ENCODE results near the gene TMEM219.

Gene TMEM219

GRCh38 chr16:30003670-30004423, 42.0 kb downstream of the TMEM219 start:
- Histone ChIP-seq H2AFZ (ENCODE audit: low read length) (no peak overlapping the region), H2BK5ac (ENCODE audit: low read length) (peak overlapping the region; percentile 39), H3K23ac (ENCODE audit: low read depth, low read length, poor library complexity) (no peak overlapping the region), H3K4ac (ENCODE audit: low read length) (peak overlapping the region; percentile 53), H2AK5ac (ENCODE audit: low read depth, low read length) (peak overlapping the region; percentile 46), H3K18ac (ENCODE audit: low read length) (no peak overlapping the region), H3K4me1 (ENCODE audit: control insufficient read depth in 2 of 2, insufficient read depth in 1 of 2, low read depth in 1 of 2, low read length in 2 of 2) (no peaks in the 10 kb centered on the region), H4K91ac (ENCODE audit: low read depth, low read length, poor library complexity) (no peak overlapping the region), H3K14ac (ENCODE audit: low read length) (no peak overlapping the region), H3K79me1 (ENCODE audit: low read depth, low read length) (peaks cover 6% of the 10 kb centered on the region), H3K4me3 (ENCODE audit: low read length in 2 of 2) (no peak overlapping the region), H3K36me3 (replicated peaks in 1 of 2; ENCODE audit: control insufficient read depth in 2 of 2, insufficient read depth in 2 of 2, low read length in 2 of 2) (peaks cover 19 to 53% of the 10 kb centered on the region in 2 donors), H3K4me2 (ENCODE audit: insufficient read depth, low read length, poor library complexity, severe bottlenecking) (no peak overlapping the region), H2BK15ac (ENCODE audit: low read length) (no peak overlapping the region), H3K27me3 (ENCODE audit: control insufficient read depth in 3 of 3, insufficient read depth in 3 of 3, low read depth in 1 of 3, low read length in 3 of 3) (no peaks in the 10 kb centered on the region), H2BK12ac (ENCODE audit: low read length) (no peak overlapping the region), H3K27ac (replicated peaks; ENCODE audit: low read length) (no peak overlapping the region), H3K9ac (ENCODE audit: low read depth, low read length, poor library complexity) (peak overlapping the region; percentile 78), H2BK120ac (ENCODE audit: low read depth, low read length) (no peak overlapping the region), H4K8ac (ENCODE audit: low read depth, low read length) (no peak overlapping the region), H3K9me3 (replicated peaks in 1 of 2; ENCODE audit: control insufficient read depth in 2 of 2, insufficient read depth in 1 of 2, low read depth in 1 of 2, low read length in 2 of 2) (no peaks in the 10 kb centered on the region)
- DNase-seq (ENCODE audit: low spot score): no peak
- WGBS, 2 donors (ENCODE audit: extremely low coverage in 2 of 2, insufficient read length in 2 of 2, insufficient replicate concordance in 1 of 2): no CpG with 5 or more reads among the region's 17 CpGs

- Histone ChIP-seq H3K4me3 (ENCODE audit: low read length in 2 of 2) (no peak overlapping the region), H3K4ac (ENCODE audit: low read length) (peak overlapping the region; percentile 53), H2BK5ac (ENCODE audit: low read length) (peak overlapping the region; percentile 39), H3K14ac (ENCODE audit: low read length) (no peak overlapping the region), H3K4me1 (ENCODE audit: control insufficient read depth in 2 of 2, insufficient read depth in 1 of 2, low read depth in 1 of 2, low read length in 2 of 2) (no peaks in the 10 kb centered on the region), H2BK120ac (ENCODE audit: low read depth, low read length) (no peak overlapping the region), H3K23ac (ENCODE audit: low read depth, low read length, poor library complexity) (peak overlapping the region; percentile 73), H3K4me2 (ENCODE audit: insufficient read depth, low read length, poor library complexity, severe bottlenecking) (no peak overlapping the region), H2BK15ac (ENCODE audit: low read length) (no peak overlapping the region), H4K8ac (ENCODE audit: low read depth, low read length) (no peak overlapping the region), H3K27me3 (ENCODE audit: control insufficient read depth in 3 of 3, insufficient read depth in 3 of 3, low read depth in 1 of 3, low read length in 3 of 3) (no peaks in the 10 kb centered on the region), H3K9me3 (replicated peaks in 1 of 2; ENCODE audit: control insufficient read depth in 2 of 2, insufficient read depth in 1 of 2, low read depth in 1 of 2, low read length in 2 of 2) (no peaks in the 10 kb centered on the region), H2BK12ac (ENCODE audit: low read length) (no peak overlapping the region), H3K36me3 (replicated peaks in 1 of 2; ENCODE audit: control insufficient read depth in 2 of 2, insufficient read depth in 2 of 2, low read length in 2 of 2) (peaks cover 19 to 48% of the 10 kb centered on the region in 2 donors), H3K18ac (ENCODE audit: low read length) (no peak overlapping the region), H4K91ac (ENCODE audit: low read depth, low read length, poor library complexity) (no peak overlapping the region), H2AFZ (ENCODE audit: low read length) (no peak overlapping the region), H3K27ac (replicated peaks; ENCODE audit: low read length) (no peak overlapping the region), H3K9ac (ENCODE audit: low read depth, low read length, poor library complexity) (no peak overlapping the region), H3K79me1 (ENCODE audit: low read depth, low read length) (peaks cover 6% of the 10 kb centered on the region), H2AK5ac (ENCODE audit: low read depth, low read length) (peak overlapping the region; percentile 46)
- no CpG with 5 or more reads among the region's 19 CpGs for WGBS, 2 donors (ENCODE audit: extremely low coverage in 2 of 2, insufficient read length in 2 of 2, insufficient replicate concordance in 1 of 2)
- no peak for DNase-seq (ENCODE audit: low spot score)
Observed at GRCh38 chr16:30004424-30004776, 42.5 kb downstream of the TMEM219 start.

GRCh38 chr16:30004811-30005242, 42.9 kb downstream of the TMEM219 start:
- H4K8ac ChIP-seq (ENCODE audit: low read depth, low read length): no peak overlapping the region
- WGBS, 2 donors (ENCODE audit: extremely low coverage in 2 of 2, insufficient read length in 2 of 2, insufficient replicate concordance in 1 of 2): no CpG with 5 or more reads among the region's 11 CpGs
- H3K23ac ChIP-seq (ENCODE audit: low read depth, low read length, poor library complexity): peak overlapping the region; percentile 73
- H2BK120ac ChIP-seq (ENCODE audit: low read depth, low read length): no peak overlapping the region
- no peaks in the 10 kb centered on the region for H3K27me3 ChIP-seq (ENCODE audit: control insufficient read depth in 3 of 3, insufficient read depth in 3 of 3, low read depth in 1 of 3, low read length in 3 of 3)
- H3K4me2 ChIP-seq (ENCODE audit: insufficient read depth, low read length, poor library complexity, severe bottlenecking): no peak overlapping the region
- no peaks in the 10 kb centered on the region for H3K9me3 ChIP-seq (replicated peaks in 1 of 2; ENCODE audit: control insufficient read depth in 2 of 2, insufficient read depth in 1 of 2, low read depth in 1 of 2, low read length in 2 of 2)
- no peak for DNase-seq (ENCODE audit: low spot score)
- no peak overlapping the region for H3K4ac ChIP-seq (ENCODE audit: low read length)
- H3K18ac ChIP-seq (ENCODE audit: low read length): no peak overlapping the region
- peak overlapping the region; percentile 46 for H2AK5ac ChIP-seq (ENCODE audit: low read depth, low read length)
- no peak overlapping the region for H2BK15ac ChIP-seq (ENCODE audit: low read length)
- no peak overlapping the region for H3K27ac ChIP-seq (replicated peaks; ENCODE audit: low read length)
- H3K4me3 ChIP-seq (ENCODE audit: low read length in 2 of 2): no peak overlapping the region
- H3K14ac ChIP-seq (ENCODE audit: low read length): peak overlapping the region; percentile 8
- no peak overlapping the region for H4K91ac ChIP-seq (ENCODE audit: low read depth, low read length, poor library complexity)
- peaks cover 16 to 44% of the 10 kb centered on the region in 2 donors for H3K36me3 ChIP-seq (replicated peaks in 1 of 2; ENCODE audit: control insufficient read depth in 2 of 2, insufficient read depth in 2 of 2, low read length in 2 of 2)
- no peak overlapping the region for H2BK12ac ChIP-seq (ENCODE audit: low read length)
- peaks cover 0 to 1% of the 10 kb centered on the region in 2 donors for H3K4me1 ChIP-seq (ENCODE audit: control insufficient read depth in 2 of 2, insufficient read depth in 1 of 2, low read depth in 1 of 2, low read length in 2 of 2)
- H3K79me1 ChIP-seq (ENCODE audit: low read depth, low read length): peaks cover 6% of the 10 kb centered on the region
- H2AFZ ChIP-seq (ENCODE audit: low read length): no peak overlapping the region
- H3K9ac ChIP-seq (ENCODE audit: low read depth, low read length, poor library complexity): peak overlapping the region; percentile 70
- no peak overlapping the region for H2BK5ac ChIP-seq (ENCODE audit: low read length)

- no peak overlapping the region for H3K27ac ChIP-seq (replicated peaks; ENCODE audit: low read length)
- WGBS, 2 donors (ENCODE audit: extremely low coverage in 2 of 2, insufficient read length in 2 of 2, insufficient replicate concordance in 1 of 2): no CpG with 5 or more reads among the region's 35 CpGs
- H3K14ac ChIP-seq (ENCODE audit: low read length): no peak overlapping the region
- no peak overlapping the region for H2BK120ac ChIP-seq (ENCODE audit: low read depth, low read length)
- peaks cover 16 to 37% of the 10 kb centered on the region in 2 donors for H3K36me3 ChIP-seq (replicated peaks in 1 of 2; ENCODE audit: control insufficient read depth in 2 of 2, insufficient read depth in 2 of 2, low read length in 2 of 2)
- H3K4ac ChIP-seq (ENCODE audit: low read length): no peak overlapping the region
- H2BK5ac ChIP-seq (ENCODE audit: low read length): no peak overlapping the region
- H3K4me2 ChIP-seq (ENCODE audit: insufficient read depth, low read length, poor library complexity, severe bottlenecking): no peak overlapping the region
- H3K23ac ChIP-seq (ENCODE audit: low read depth, low read length, poor library complexity): peak overlapping the region; percentile 52
- H2AFZ ChIP-seq (ENCODE audit: low read length): no peak overlapping the region
- H4K91ac ChIP-seq (ENCODE audit: low read depth, low read length, poor library complexity): no peak overlapping the region
- H2BK12ac ChIP-seq (ENCODE audit: low read length): no peak overlapping the region
- H3K79me1 ChIP-seq (ENCODE audit: low read depth, low read length): peaks cover 6% of the 10 kb centered on the region
- no peak overlapping the region for H3K9ac ChIP-seq (ENCODE audit: low read depth, low read length, poor library complexity)
- no peak for DNase-seq (ENCODE audit: low spot score)
- no peaks in the 10 kb centered on the region for H3K9me3 ChIP-seq (replicated peaks in 1 of 2; ENCODE audit: control insufficient read depth in 2 of 2, insufficient read depth in 1 of 2, low read depth in 1 of 2, low read length in 2 of 2)
- no peak overlapping the region for H3K4me3 ChIP-seq (ENCODE audit: low read length in 2 of 2)
- H3K27me3 ChIP-seq (ENCODE audit: control insufficient read depth in 3 of 3, insufficient read depth in 3 of 3, low read depth in 1 of 3, low read length in 3 of 3): peaks cover 0 to 6% (median 6%) of the 10 kb centered on the region in 3 experiments
- peaks cover 5 to 8% of the 10 kb centered on the region in 2 donors for H3K4me1 ChIP-seq (ENCODE audit: control insufficient read depth in 2 of 2, insufficient read depth in 1 of 2, low read depth in 1 of 2, low read length in 2 of 2)
- no peak overlapping the region for H2BK15ac ChIP-seq (ENCODE audit: low read length)
- H3K18ac ChIP-seq (ENCODE audit: low read length): no peak overlapping the region
- no peak overlapping the region for H4K8ac ChIP-seq (ENCODE audit: low read depth, low read length)
- no peak overlapping the region for H2AK5ac ChIP-seq (ENCODE audit: low read depth, low read length)
Observed at GRCh38 chr16:30005341-30006094, 43.6 kb downstream of the TMEM219 start.
